IMR-90 (cell line): ENCODE measurements around the gene HOXC5.

Experiments
- FOS ChIP-seq: fragments of 150-350 bp; IDR thresholded peaks from 2 replicates; pipeline ENCODE4 v1.6.1; 2016; ENCODE audit warnings: low read depth, low read length
- POLR2A ChIP-seq: IDR thresholded peaks from 2 replicates; pipeline ENCODE4 v1.6.1; 2012; ENCODE audit warnings: mild to moderate bottlenecking, low read depth, low read length
- RAD21 ChIP-seq: IDR thresholded peaks from 2 replicates; pipeline ENCODE4 v1.6.1; 2012; ENCODE audit warnings: low read length, improper control_type of control experiment
- RFX5 ChIP-seq: IDR thresholded peaks from 2 replicates; pipeline ENCODE4 v1.8.0; 2012; ENCODE audit warnings: low read depth, mild to moderate bottlenecking, low read length, moderate library complexity
- SMC3 ChIP-seq: fragments of 150-350 bp; IDR thresholded peaks from 2 replicates; pipeline ENCODE4 v1.6.1; 2016; ENCODE audit warnings: low read depth, mild to moderate bottlenecking, antibody characterized with exemption, low read length, moderate library complexity
- TF ChIP-seq, protein P1 (sequence below): conservative IDR thresholded peaks from 2 replicates; pipeline ENCODE4 v1.5.1; 2012; ENCODE audit warnings: mild to moderate bottlenecking, low read depth, low read length, improper control_type of control experiment

DNA sequence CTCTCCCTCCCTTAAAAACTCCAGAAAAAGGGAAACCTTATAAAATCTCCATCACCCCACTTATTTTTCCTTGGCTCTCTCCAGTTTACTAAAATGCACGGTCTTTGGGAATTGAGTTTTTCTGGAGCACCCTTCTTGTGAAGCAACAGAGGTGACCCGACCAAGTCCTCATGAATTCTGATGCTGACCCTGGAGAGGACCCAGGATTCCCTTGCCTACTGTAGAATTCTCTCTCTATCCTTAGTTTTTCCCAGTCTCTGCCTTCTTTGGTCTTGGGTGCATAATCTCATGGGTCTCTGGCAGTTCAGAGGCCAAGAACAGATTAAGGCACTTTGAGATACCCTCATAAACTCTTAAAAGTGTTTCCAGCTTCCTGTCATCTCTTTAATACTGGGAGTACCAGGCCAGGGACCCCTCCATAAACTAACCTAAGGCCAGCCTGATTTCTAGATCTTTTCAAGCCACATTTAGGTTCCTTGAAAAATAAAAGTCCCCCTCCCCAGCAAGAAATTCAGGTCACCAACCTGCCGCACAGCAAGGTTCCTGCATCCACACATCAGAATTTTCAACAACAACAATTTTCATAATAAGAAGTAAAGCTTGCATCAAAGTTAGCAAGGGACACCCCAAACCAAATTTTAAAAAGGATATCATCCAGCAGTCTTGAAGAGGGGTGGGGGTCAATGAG is 15.7 kb downstream of the HOXC5 start:
- TF ChIP-seq RFX5 (no peak), POLR2A (no peak), FOS (no peak), RAD21 (no peak), SMC3 (no peak)
- TF ChIP-seq, protein P1, sequence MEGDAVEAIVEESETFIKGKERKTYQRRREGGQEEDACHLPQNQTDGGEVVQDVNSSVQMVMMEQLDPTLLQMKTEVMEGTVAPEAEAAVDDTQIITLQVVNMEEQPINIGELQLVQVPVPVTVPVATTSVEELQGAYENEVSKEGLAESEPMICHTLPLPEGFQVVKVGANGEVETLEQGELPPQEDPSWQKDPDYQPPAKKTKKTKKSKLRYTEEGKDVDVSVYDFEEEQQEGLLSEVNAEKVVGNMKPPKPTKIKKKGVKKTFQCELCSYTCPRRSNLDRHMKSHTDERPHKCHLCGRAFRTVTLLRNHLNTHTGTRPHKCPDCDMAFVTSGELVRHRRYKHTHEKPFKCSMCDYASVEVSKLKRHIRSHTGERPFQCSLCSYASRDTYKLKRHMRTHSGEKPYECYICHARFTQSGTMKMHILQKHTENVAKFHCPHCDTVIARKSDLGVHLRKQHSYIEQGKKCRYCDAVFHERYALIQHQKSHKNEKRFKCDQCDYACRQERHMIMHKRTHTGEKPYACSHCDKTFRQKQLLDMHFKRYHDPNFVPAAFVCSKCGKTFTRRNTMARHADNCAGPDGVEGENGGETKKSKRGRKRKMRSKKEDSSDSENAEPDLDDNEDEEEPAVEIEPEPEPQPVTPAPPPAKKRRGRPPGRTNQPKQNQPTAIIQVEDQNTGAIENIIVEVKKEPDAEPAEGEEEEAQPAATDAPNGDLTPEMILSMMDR: no peak
